ENCODE data around the gene WDR36. TPM values are rescaled to one million over a fixed set of nuclear protein-coding genes. Genes with fewer than 3 reads are reported as not detected.

Gene WDR36
- polyA plus RNA-seq, 10 donors, result 13.1 to 19.6 (median 18.2) TPM

GRCh38 chr5:111099058-111099778 is 7.1 kb downstream of the WDR36 start:
- DNase-seq, result no peak

GRCh38 chr5:111106320-111106948 is 14.3 kb downstream of the WDR36 start:
- no peak for DNase-seq

DNA sequence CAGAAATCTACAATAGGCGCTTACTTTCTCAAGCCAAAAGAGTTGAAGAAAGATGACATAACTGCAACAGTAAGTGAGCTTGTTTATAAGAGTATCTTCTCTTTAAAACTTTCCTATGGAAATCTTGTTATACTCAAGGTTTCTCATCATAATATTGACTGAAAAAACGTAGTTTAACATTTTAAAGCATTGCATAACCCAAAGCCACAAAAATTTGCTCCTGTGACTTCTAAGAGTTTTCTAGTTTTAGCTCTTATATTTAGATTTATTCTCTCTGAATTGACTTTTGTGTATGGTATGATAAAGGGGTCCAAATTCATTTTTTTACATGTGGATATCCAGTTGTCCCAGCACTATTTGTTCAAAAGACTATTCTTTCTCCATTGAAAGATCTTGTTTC is 15.2 kb downstream of the WDR36 start:
- no peak for DNase-seq

DNA sequence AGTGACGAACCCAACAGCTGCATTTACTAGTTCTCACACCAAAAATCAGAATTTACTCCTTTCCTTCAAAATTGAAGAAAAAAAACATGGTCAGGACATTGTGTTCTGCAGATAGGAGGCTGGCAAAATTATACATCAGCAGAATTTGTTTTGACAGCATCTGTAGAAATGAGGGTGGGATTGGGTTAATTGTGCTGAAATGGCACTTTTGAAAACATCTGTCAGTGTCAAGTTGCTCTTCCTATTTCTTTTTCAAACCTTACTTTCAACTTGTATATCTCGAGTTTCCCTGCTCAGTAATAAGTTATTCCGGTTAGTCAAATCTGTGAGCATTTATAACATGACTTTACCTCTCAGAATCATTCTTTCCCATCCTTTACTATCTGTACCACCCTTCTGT is 19.8 kb downstream of the WDR36 start:
- no peak for DNase-seq

DNA sequence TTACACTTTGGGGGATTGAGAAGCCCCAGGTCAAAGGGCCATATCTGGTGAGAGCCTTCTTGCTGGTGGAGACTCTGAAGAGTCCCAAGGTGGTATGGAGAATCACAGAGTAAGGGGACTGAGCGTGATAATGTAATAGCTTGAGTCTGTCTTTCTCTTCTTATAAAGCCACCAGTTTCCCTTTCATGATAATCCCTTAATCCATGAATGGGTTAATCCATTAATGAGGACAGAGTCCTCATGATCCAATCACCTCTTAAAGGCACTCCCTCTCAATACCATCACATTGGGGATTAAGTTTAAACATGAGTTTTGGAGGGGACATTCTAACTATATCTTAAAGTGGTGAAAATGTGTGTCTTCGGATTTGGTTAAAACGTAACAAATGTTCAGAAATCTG is 21.5 kb downstream of the WDR36 start:
- no peak for DNase-seq

DNA sequence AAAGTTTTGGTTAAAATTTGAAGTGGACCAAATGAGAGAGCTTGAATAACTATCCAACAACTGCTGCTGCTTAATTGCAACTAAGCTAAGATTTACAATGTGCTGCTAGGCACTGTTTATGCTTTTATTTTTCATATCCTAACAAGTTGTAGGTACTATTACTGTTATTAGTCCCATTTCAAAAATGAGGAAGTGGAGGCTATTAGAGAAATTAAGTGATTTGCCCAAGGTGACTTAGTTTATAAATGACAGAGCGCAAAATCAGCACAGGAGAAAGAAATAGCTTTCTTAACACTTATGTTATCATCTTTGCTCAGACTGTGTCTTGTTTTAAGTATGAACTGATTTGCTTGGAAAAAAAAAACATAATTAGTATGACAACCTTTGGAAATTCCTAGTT is 23.1 kb downstream of the WDR36 start:
- DNase-seq, result no peak

DNA sequence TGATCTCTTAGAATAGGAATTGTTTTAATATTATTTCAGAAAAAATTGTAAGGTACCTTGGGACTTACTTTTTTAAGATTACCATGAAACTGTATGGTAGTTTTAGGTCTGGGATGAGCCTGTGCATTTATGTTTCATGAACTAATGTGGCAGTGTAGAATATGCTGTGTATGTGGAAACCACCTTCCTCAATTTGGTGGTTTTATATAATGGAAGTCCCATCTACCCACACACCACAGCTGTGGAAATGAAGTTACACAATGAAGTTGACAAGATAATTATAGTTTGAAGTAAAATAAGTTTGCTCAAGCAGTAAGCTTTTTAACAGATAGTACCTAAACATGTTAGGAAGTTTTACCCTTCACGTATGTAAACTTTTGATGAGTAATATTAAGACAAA is 24.4 kb downstream of the WDR36 start:
- DNase-seq, result peak in 1 of 3 donors; percentile 11

- no peak for DNase-seq
These were observed 25.0 kb downstream of the WDR36 start for GRCh38 chr5:111117136-111117535.

DNA sequence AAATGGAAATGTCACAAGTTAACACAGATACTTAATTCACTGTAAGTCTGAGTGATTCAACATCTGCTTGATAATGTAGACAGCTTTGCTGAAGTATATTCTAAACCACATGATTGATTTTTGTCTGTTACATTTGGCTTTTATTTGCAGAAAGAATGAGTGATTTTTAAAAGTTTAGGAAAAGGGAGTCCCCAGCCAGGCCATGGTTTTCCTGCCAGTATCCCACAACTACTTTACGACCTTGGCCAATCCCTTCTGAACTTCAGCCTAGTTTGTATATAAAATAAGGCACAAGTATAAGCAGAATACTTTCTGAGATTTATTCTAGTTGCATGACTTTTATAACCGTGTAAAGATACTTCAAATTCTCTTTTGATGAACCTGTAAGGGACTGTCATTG is 27.1 kb downstream of the WDR36 start:
- DNase-seq, result peak in 1 of 3 donors; percentile 55

DNA sequence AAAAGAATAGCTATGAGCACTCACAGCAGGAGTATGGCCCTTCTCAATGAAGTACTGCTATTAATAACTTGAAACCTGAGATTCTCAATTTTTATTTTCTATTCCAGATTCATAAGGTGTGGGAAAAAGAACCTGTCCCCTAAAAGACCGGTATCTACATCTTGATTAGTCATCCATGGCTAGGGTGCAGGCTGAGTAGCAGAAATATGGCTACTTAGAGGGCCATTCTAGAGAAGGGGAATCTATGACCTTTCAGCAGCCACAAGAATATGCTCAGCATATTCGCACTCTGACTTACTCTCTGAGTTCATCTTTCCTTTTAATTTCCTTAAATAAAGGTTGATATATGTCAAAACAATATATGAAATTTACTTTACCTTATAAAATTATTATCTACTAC is 27.7 kb downstream of the WDR36 start:
- DNase-seq, result no peak

DNA sequence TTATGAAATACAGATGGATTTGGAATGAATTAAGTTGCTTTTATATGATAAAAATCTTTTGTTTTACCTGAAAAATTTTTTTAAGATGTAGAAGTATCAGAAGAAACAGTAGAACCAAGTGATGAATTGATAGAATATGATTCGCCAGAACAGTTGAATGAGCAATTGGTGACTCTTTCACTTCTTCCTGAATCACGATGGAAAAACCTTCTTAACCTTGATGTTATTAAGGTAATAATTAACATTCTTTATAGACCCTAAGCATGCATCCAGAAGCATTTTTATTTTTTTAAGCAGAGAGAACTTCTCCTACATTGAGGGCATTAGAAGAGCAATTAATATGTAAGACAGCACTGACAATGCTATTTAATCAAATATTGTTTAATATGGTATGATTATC is 28.8 kb downstream of the WDR36 start:
- DNase-seq, result no peak

DNA sequence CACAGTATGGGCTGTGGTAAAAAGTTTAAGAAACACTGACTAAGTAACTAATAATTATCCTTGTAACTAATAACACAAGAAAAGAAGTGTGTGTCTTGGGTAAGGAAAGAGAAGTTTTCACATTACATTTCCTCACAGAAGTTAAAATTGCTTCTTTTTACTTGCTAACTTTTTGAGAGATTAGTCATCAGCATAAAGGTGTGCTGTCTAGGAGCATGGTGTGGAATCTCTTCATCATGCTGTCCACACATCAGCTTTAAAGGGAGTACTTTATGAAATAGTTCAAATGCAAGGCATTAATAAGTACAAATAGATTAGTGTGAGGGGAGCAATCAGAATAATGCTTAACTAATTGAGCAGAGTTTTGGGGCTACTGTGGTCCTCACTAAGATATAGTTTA is 29.8 kb downstream of the WDR36 start:
- DNase-seq, result no peak

GRCh38 chr5:111122398-111122797 is 30.2 kb downstream of the WDR36 start:
- DNase-seq, result no peak

DNA sequence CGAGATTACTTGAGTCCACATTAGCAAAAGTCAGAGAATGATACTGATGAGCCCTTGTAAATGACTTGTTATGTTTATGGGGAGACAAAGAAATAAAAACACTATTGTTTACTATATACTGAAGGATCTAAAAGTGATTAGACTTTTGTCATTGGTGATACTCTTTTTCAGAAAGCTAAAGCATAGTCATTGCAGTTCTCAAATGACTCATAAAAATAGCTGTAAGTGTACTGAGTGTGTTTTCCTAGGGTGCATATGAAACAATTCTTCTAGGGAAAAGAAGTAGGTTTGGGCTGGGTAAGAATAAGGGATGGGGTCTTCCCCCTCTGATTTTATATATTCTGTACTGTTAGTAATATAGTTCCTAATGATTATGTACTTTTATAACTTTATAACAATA is 32.6 kb downstream of the WDR36 start:
- DNase-seq, result no peak

DNA sequence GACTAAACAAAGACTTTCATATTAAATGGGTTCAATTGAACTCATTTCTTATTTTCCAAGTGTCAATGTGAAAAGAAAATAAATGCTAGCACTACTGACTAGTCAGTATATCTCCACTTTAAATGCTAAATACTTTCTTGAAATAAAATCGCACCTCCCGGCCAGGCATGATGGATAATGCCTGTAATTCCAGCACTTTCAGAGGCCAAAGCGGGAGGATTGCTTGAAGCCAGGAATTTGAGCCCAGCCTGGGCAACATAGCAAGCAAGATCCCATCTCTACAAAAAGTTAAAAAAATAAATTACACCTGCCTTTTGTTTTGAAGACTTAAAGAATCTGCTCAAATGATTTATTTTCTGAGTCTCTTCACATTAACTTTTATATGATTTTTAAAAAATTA is 34.7 kb downstream of the WDR36 start:
- no peak for DNase-seq

DNA sequence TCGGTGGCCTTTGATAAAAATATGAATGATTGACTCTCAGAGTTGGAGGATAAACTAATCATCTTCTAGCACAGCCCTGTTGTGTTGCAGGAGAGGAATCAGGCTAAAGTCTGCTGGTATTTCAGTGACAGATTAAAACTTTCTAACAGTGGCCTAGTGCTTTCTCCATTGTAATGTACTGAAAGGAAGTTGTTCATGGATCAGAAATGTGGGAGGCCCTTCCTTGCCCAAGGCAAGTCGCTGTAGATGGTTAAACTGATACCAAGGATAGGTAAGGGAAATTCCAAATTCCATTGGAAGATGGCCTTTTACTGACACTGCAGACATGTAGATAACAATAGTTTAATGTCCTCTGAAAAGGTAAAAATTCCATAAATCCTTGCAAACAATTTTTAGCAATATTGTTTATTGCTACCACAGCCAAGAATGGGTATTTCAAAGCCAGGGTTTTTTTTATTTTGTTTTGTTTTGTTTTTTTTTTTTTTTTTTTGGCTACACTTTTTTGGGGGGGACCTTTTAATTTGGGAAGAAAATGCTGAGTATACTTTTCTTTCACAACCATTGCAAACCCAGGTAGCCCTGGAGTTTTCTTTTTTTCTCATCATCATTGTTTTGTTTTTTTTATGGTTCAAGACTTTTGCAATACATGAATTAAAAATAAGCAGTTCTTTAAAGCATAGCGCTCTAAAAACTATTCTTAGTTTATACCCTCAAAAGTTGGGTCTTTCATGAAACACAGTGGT is 35.5 kb downstream of the WDR36 start:
- no peak for DNase-seq

GRCh38 chr5:111129938-111130337 is 37.8 kb downstream of the WDR36 start:
- DNase-seq, result no peak

DNA sequence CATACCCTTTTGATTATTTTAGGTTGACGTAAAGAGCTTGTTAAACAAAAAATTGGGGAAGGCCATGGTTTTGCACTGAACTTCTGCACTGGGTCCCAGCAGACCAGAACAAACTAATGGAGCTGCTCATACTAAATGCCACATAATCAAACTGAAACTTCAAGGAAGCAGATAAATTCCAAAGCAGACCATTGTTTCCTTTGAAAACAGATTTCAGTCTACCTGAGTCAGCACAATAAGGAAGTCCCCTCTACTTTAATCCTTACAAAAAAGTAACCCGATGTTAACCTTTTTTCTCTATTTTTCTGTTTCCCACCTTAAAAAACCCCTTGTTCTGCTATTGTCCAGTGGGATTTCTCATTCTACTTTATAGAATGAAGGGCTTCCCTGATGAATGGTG is 39.2 kb downstream of the WDR36 start:
- DNase-seq, result peak in 1 of 3 donors; percentile 8

DNA sequence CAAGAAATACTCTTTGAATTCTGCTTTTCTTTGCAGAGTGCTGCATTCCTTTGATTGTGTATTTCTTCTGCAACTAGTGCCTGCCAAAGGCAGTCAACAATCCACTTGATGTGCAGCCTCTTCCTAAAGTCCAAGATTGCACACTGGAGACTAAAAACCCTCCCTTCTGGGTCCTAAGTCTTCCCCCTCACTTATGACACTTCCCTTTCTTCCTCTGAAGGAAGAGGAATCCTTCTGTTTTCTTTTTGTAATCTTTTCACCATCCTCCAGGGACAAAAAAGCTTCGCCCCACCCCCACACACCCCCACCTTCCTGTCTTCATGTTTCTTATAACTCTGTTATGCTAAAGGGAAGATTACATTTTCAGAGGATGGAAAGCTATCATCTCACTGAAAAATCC is 39.9 kb downstream of the WDR36 start:
- DNase-seq, result peak in 1 of 3 donors; percentile 44

DNA sequence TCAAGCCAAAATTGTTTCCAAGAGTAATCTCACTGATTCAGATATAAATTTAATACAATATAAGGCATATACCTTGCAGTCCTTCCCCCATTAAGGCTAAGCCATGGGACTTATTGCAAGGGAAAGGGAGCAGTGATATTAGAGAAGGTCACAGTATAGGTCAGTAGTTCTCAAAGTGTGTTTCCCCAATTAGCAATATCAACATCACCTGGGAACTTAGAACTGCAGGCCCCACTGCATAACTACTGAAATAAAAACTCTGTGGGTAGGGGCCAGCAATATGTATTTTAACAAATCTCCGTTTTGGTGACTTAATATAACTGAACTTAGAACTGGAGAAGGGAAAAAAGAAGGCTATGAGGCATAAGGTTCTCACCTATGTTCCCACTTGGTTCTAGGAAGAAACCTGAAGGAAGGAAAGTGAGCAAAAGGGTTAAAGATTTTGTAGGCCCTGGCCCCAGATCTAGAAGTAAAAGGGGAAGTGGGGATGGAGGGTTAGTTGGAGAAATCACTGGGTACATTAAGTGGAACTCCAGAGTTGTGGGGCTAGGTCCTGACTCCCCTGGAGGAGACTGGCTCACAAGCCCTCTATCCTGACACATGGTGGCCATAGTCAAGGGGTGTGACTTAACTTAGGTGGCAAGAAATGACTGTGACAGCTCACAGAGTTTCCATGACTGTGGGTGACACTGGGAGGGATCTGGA is 40.7 kb downstream of the WDR36 start:
- no peak for DNase-seq

DNA sequence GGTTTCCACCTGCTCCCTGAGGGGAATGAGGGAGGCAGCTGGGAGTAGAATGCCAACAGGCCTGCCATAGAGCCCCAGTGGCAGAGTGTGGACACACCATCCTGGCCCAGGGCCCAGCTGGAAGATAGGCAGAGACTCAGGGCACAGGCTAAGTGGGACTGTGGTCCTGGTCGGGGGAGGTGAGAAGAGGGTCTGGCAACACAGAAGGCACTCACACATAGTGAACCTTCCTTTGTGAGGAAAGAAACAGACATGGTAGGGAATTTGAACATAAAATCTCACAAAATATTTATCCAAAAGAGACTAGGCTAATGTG is 41.2 kb downstream of the WDR36 start:
- DNase-seq, result no peak

DNA sequence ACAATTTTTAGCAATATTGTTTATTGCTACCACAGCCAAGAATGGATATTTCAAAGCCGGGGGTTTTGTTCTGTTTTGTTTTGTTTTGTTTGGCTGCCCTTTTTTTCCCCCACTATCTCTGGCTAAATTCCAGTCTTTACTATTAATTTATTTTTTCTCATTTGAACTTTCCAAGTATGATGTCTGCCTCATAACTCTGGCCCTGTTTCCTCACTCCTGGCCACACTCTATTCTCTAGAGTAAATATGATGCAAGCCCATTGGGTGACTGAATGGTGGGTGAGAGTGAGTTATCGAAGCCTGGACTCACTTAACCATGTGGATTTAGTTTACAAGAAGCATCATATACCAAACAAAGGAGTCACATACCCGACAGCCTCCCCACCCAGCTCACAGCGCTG is 41.9 kb downstream of the WDR36 start:
- DNase-seq, result peak; percentile 58 to 86 (median 72)

- DNase-seq, result no peak
These were observed 42.7 kb downstream of the WDR36 start for GRCh38 chr5:111134864-111135263.
